Suprapubic skin (tissue), 4 donors: ENCODE data around the gene PITPNM3. TPM values are rescaled to one million over a fixed set of nuclear protein-coding genes. Genes with fewer than 3 reads are reported as not detected.
"Not testable (repeated sequence)": the region's sequence is repeated elsewhere in the genome, so short reads cannot be mapped to it uniquely, and the experiment has no call there.

ENCODE experiments used
- DNase-seq, 2 donors: peaks; one replicate each; pipeline ENCODE4 v3.0.0-alpha.2; 2019; ENCODE audit warnings: low spot score in 2 of 2
- H3K27ac ChIP-seq: fragments of 200-600 bp; sonication (generic); one replicate; pipeline ENCODE4 v1.5.1; 2019
- H3K27me3 ChIP-seq: fragments of 200-600 bp; sonication (generic); one replicate; pipeline ENCODE4 v1.5.1; 2019
- H3K36me3 ChIP-seq: fragments of 200-600 bp; sonication (generic); one replicate; pipeline ENCODE4 v1.5.1; 2019
- H3K4me1 ChIP-seq: fragments of 200-600 bp; sonication (generic); one replicate; pipeline ENCODE4 v1.5.1; 2019
- H3K4me3 ChIP-seq: fragments of 200-600 bp; sonication (generic); one replicate; pipeline ENCODE4 v1.5.1; 2019; ENCODE audit warnings: mild to moderate bottlenecking
- H3K9me3 ChIP-seq: fragments of 200-600 bp; sonication (generic); one replicate; pipeline ENCODE4 v1.5.1; 2019
- EP300 ChIP-seq: sonication (generic); formaldehyde crosslinking; IDR thresholded peaks from one replicate; pipeline ENCODE4 v1.6.1; 2017; ENCODE audit warnings: antibody characterized with exemption
- POLR2A ChIP-seq, 2 donors: fragments of 450-650 bp; IDR thresholded peaks; one replicate each; pipeline ENCODE4 v1.6.1; 2017; ENCODE audit warnings: antibody characterized with exemption in 2 of 2, mild to moderate bottlenecking in 2 of 2, moderate library complexity in 2 of 2
- POLR2AphosphoS5 ChIP-seq, 3 donors: sonication (generic); formaldehyde crosslinking; IDR thresholded peaks; one replicate each; pipeline ENCODE4 v1.6.1; 2017; ENCODE audit warnings: antibody characterized with exemption in 3 of 3
- WGBS: methylation state at CpG from one replicate; pipeline ENCODE4 v1.1.5; 2018; 5-methylcytosine and 5-hydroxymethylcytosine counted together
- total RNA-seq, 4 donors: library from RNA; depleted of rRNA; stranded (reverse); fragments of >200 nt; gene quantifications; one replicate each; pipeline ENCODE4 v1.1.0, GENCODE V29; 2016
- TF ChIP-seq, protein P1 (sequence below), 2 donors: fragments of 200-600 bp in 1 of 2; fragments of 450-650 bp in 1 of 2; sonication (generic) in 1 of 2; IDR thresholded peaks; one replicate each; pipeline ENCODE4 v1.5.1; 2016 to 2019; ENCODE audit warnings: antibody characterized with exemption in 2 of 2, mild to moderate bottlenecking in 1 of 2, moderate library complexity in 1 of 2

Gene PITPNM3
- total RNA-seq, 4 donors from 2014 or later = 16.4 to 31.1 (median 19.2) TPM

DNA sequence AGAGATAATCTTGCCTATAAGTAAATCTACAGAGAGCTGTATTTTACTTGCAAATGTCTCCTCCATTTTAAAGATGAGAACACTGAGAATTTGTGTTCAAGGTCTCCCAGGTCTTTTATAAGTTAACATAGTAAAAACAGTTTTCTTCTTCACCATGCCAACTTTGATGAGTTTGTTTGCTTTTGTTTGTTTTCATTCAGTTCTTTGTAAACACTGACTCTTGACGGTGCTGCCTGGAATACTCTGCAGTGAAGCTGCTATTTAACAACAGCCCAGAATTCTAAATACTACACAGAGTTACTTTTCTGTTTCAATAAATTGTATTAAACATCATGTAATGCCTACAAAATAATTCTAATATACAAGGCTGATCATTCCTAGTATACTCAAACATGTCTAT lies 41.4 kb upstream of the PITPNM3 start:
- H3K36me3 ChIP-seq = peaks cover 51% of the 10 kb centered on the region
- no peak overlapping the region for H3K4me3 ChIP-seq
- DNase-seq = no peak
- no peaks in the 10 kb centered on the region for H3K27me3 ChIP-seq
- 78% methylated on average over 1 of the region's 1 CpG for WGBS
- H3K27ac ChIP-seq = no peak overlapping the region
- TF ChIP-seq, protein P1, sequence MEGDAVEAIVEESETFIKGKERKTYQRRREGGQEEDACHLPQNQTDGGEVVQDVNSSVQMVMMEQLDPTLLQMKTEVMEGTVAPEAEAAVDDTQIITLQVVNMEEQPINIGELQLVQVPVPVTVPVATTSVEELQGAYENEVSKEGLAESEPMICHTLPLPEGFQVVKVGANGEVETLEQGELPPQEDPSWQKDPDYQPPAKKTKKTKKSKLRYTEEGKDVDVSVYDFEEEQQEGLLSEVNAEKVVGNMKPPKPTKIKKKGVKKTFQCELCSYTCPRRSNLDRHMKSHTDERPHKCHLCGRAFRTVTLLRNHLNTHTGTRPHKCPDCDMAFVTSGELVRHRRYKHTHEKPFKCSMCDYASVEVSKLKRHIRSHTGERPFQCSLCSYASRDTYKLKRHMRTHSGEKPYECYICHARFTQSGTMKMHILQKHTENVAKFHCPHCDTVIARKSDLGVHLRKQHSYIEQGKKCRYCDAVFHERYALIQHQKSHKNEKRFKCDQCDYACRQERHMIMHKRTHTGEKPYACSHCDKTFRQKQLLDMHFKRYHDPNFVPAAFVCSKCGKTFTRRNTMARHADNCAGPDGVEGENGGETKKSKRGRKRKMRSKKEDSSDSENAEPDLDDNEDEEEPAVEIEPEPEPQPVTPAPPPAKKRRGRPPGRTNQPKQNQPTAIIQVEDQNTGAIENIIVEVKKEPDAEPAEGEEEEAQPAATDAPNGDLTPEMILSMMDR (IDR thresholded peaks at IDR 0.05) = no peak
- TF ChIP-seq POLR2AphosphoS5 (IDR thresholded peaks at IDR 0.05) (no peak), POLR2A (IDR thresholded peaks at IDR 0.05) (no peak), EP300 (no peak)
- H3K4me1 ChIP-seq = peaks cover 5% of the 10 kb centered on the region
- no peaks in the 10 kb centered on the region for H3K9me3 ChIP-seq

DNA sequence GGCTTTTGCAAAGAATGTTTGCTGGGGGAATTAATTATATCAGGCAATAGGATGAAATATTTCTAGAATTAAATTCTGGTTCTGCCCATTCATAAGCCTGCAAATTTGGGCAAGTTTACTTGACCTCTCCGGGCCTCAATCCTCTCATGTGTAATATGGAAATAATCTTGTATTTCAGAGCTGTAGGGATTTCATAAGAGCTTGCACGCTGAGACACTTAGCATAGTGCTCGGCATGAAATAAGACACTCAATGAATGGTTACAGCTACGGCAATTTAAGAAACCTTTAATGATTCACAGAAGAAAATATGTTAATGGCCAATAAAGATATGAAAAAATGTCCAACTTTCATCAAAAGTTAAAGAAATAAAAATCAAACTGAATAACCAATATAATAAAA lies 40.6 kb upstream of the PITPNM3 start:
- Histone ChIP-seq H3K9me3 (no peaks in the 10 kb centered on the region), H3K4me1 (peaks cover 5% of the 10 kb centered on the region), H3K27ac (no peak overlapping the region), H3K27me3 (no peaks in the 10 kb centered on the region), H3K4me3 (no peak overlapping the region), H3K36me3 (peaks cover 56% of the 10 kb centered on the region)
- TF ChIP-seq, protein P1 (IDR thresholded peaks at IDR 0.05) = no peak
- TF ChIP-seq POLR2A (IDR thresholded peaks at IDR 0.05) (no peak), POLR2AphosphoS5 (IDR thresholded peaks at IDR 0.05) (no peak), EP300 (no peak)
- 78% methylated on average over 4 of the region's 4 CpGs for WGBS
- DNase-seq = no peak

DNA sequence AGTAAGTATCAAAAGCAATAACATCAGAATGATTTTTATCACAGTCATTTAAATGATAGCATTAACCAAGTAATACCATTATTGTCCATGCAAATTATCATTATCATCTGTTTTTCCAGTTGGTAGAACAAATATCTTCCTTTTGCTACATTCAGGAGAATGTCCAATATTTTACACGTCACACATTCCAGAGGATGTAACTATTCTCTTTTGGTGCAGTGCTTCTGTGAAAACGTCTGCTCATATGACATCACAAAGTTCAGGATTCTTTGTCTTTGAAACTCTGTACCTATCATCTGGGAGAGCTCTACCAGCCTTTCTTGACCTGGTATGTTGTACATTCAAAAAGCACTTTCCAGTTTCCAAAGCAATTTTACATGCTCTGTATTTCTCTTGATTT lies 40.2 kb upstream of the PITPNM3 start:
- no peak overlapping the region for H3K27ac ChIP-seq
- no peak for DNase-seq
- TF ChIP-seq, protein P1 (IDR thresholded peaks at IDR 0.05) = no peak
- TF ChIP-seq EP300 = no peak
- no peak for TF ChIP-seq POLR2A (IDR thresholded peaks at IDR 0.05)
- no peak for TF ChIP-seq POLR2AphosphoS5 (IDR thresholded peaks at IDR 0.05)
- 72% methylated on average over 2 of the region's 2 CpGs for WGBS
- peaks cover 5% of the 10 kb centered on the region for H3K4me1 ChIP-seq
- H3K36me3 ChIP-seq = peaks cover 60% of the 10 kb centered on the region
- H3K9me3 ChIP-seq = no peaks in the 10 kb centered on the region
- H3K27me3 ChIP-seq = no peaks in the 10 kb centered on the region
- H3K4me3 ChIP-seq = no peak overlapping the region

DNA sequence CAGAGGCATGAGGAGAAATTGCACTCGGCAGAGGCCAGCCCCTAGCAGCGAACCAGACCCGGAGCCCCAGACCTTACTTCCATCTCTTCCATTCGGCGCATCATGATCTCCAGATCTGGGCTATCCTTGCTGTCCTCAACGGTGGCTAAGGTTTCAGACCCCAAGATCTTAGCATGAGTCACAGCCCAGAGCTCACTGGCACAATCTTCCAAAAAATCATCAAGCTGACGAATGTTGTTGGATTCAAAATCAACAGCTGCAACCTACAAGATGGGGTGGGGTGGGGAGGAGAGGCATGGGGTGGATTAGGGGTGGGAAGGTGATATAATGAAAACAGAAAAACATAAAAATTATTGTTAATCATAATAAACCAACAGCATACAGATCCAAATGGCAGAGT lies 39.7 kb upstream of the PITPNM3 start:
- Histone ChIP-seq H3K4me3 (no peak overlapping the region), H3K36me3 (peaks cover 61% of the 10 kb centered on the region), H3K27me3 (no peaks in the 10 kb centered on the region), H3K27ac (no peak overlapping the region), H3K9me3 (no peaks in the 10 kb centered on the region), H3K4me1 (peaks cover 5% of the 10 kb centered on the region)
- TF ChIP-seq POLR2AphosphoS5 (IDR thresholded peaks at IDR 0.05) = no peak
- TF ChIP-seq, protein P1 (IDR thresholded peaks at IDR 0.05) = no peak
- no peak for TF ChIP-seq EP300
- no peak for TF ChIP-seq POLR2A (IDR thresholded peaks at IDR 0.05)
- DNase-seq = no peak
- WGBS = 90% methylated on average over 7 of the region's 7 CpGs

DNA sequence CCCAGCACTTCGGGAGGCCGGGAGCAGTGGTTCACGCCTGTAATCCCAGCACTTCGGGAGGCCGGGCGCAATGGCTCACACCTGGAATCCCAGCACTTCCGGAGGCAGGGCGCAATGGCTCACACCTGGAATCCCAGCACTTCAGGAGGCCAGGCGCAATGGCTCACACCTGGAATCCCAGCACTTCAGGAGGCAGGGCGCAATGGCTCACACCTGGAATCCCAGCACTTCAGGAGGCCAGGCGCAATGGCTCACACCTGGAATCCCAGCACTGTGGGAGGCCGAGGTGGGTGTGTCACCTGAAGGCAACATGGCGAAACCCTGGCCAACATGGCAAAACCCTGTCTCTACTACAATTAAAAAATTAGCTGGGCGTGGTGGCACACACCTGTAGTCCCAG lies 37.0 kb upstream of the PITPNM3 start:
- not testable (repeated sequence) for H3K4me3 ChIP-seq, H3K9me3 ChIP-seq, H3K27ac ChIP-seq, H3K4me1 ChIP-seq, DNase-seq, H3K27me3 ChIP-seq
- peaks cover 71% of the 10 kb centered on the region for H3K36me3 ChIP-seq
- 87% methylated on average over 6 of the region's 14 CpGs for WGBS

DNA sequence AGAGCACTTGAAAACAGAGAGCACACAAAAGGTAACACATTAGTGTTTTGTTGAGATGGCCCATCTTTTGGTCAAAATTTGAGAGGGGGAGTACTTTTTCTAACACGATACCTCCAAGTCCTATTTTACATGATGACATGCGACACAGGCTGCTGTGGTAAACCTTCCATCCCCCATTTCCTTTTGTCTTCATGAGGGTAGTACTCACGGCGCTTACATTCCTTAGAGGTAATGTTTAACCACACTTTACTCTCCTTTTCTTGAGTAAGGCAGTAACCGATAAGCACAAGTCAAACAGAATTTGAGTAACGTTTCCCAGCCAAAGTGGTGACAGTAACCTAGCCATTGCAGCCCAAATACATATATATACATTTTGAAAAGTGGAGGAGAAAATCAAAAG lies 35.8 kb upstream of the PITPNM3 start:
- no peaks in the 10 kb centered on the region for H3K9me3 ChIP-seq
- TF ChIP-seq POLR2A (IDR thresholded peaks at IDR 0.05) (no peak), EP300 (no peak), POLR2AphosphoS5 (IDR thresholded peaks at IDR 0.05) (no peak)
- no peak for DNase-seq
- H3K36me3 ChIP-seq = peaks cover 83% of the 10 kb centered on the region
- WGBS = 91% methylated on average over 6 of the region's 6 CpGs
- H3K4me3 ChIP-seq = no peak overlapping the region
- no peaks in the 10 kb centered on the region for H3K4me1 ChIP-seq
- no peaks in the 10 kb centered on the region for H3K27me3 ChIP-seq
- no peak overlapping the region for H3K27ac ChIP-seq
